GM12878 (cell line): ENCODE data around the gene VAC14. TPM values are rescaled to one million over a fixed set of nuclear protein-coding genes. Genes with fewer than 3 reads are reported as not detected.

ENCODE experiments used
- ATAC-seq: fragments of 200-7000 bp; cut with Tn5 transposase; 3 replicates; pipeline ENCODE4 v1.9.1; 2020; ENCODE audit warnings: mild to moderate bottlenecking, moderate library complexity
- BruUV-seq: library from RNA; stranded (reverse); fragments of 400-500 nt; replicated peaks from 2 replicates; lab custom pipeline; 2021; lab: Mats Ljungman, UMichigan
- CTCF ChIA-PET: fragments of 300-600 bp; sonication (Branson Sonifier 250); formaldehyde crosslinking; extraction: SDS; loops from one replicate; lab custom pipeline; 2021; ENCODE audit warnings: inconsistent platforms; lab: Yijun Ruan, JAX
- POLR2A ChIA-PET: fragments of 350-600 bp; formaldehyde crosslinking; extraction: SDS; loops from one replicate; lab custom pipeline; 2021; ENCODE audit warnings: inconsistent platforms; lab: Charles Lee
- RAD21 ChIA-PET: fragments of 300-600 bp; sonication (Branson Sonifier 250); formaldehyde crosslinking; loops from one replicate; lab custom pipeline; 2023; ENCODE audit warnings: antibody characterized with exemption; ENCODE audit not compliant: unreplicated experiment; lab: Charles Lee
- SMC1A ChIA-PET: fragments of 300-600 bp; sonication (Branson Sonifier 250); formaldehyde crosslinking; loops from one replicate; lab custom pipeline; 2023; ENCODE audit not compliant: unreplicated experiment, uncharacterized antibody; lab: Charles Lee
- DNase-seq: peaks from one replicate; pipeline ENCODE4 v3.0.0-alpha.2; 2011; ENCODE audit warnings: low read depth, low spot score
- FAIRE-seq: peaks from 3 replicates; lab custom pipeline; 2011; peaks lifted over from hg19 to GRCh38; lab: Jason Lieb, UNC
- H2AFZ ChIP-seq: 2 replicates; pipeline ENCODE4 v1.6.0; 2011; ENCODE audit warnings: low read depth, low read length, control low read depth; ENCODE audit not compliant: control insufficient read depth
- H3K27ac ChIP-seq: 2 replicates; pipeline ENCODE4 v1.5.1; 2011; ENCODE audit warnings: control low read depth; ENCODE audit not compliant: control insufficient read depth, insufficient read depth
- H3K27me3 ChIP-seq, 2 experiments: replicated peaks in 1 of 2; 2 replicates each; pipeline versions ENCODE4 v1.6.0 to v1.6.1; 2011; ENCODE audit warnings: low read length in 1 of 2; ENCODE audit not compliant: control insufficient read depth in 2 of 2, insufficient read depth in 2 of 2
- H3K36me3 ChIP-seq, 2 experiments: 2 replicates each; pipeline ENCODE4 v1.5.1; 2011; ENCODE audit warnings: low read length in 1 of 2; ENCODE audit not compliant: control insufficient read depth in 2 of 2, insufficient read depth in 2 of 2
- H3K4me1 ChIP-seq: 2 replicates; pipeline ENCODE4 v1.6.1; 2011; ENCODE audit warnings: mild to moderate bottlenecking, low read length, moderate library complexity, mixed read lengths; ENCODE audit not compliant: control insufficient read depth, insufficient read depth
- H3K4me2 ChIP-seq: 2 replicates; pipeline ENCODE4 v1.6.0; 2011; ENCODE audit warnings: control low read depth; ENCODE audit not compliant: control insufficient read depth, insufficient read depth
- H3K4me3 ChIP-seq: fragments of 200-600 bp; sonication (generic); 2 replicates; pipeline ENCODE4 v1.5.1; 2016
- H3K79me2 ChIP-seq: 2 replicates; pipeline ENCODE4 v1.6.0; 2011; ENCODE audit warnings: low read length; ENCODE audit not compliant: control insufficient read depth, insufficient read depth
- H3K9ac ChIP-seq: 2 replicates; pipeline ENCODE4 v1.8.0; 2011; ENCODE audit warnings: low read length, control low read depth, mixed read lengths; ENCODE audit not compliant: control insufficient read depth, insufficient read depth
- H3K9me3 ChIP-seq: replicated peaks from 3 replicates; pipeline ENCODE4 v1.5.1; 2011; ENCODE audit warnings: mild to moderate bottlenecking, low read length; ENCODE audit not compliant: control insufficient read depth, insufficient read depth
- H4K20me1 ChIP-seq: 2 replicates; pipeline ENCODE4 v1.6.0; 2011; ENCODE audit not compliant: control insufficient read depth, insufficient read depth
- ATF2 ChIP-seq: IDR thresholded peaks from 2 replicates; pipeline ENCODE4 v1.6.1; 2012; ENCODE audit warnings: low read length, inconsistent platforms
- BCL3 ChIP-seq: IDR thresholded peaks from 2 replicates; pipeline ENCODE4 v1.6.1; 2011; ENCODE audit warnings: borderline replicate concordance, low read depth, mild to moderate bottlenecking, moderate library complexity, low read length; ENCODE audit not compliant: insufficient read depth, poor library complexity, severe bottlenecking
- HCFC1 ChIP-seq: fragments of 150-350 bp; IDR thresholded peaks from 2 replicates; pipeline ENCODE4 v1.6.1; 2014; ENCODE audit warnings: low read length
- MYC ChIP-seq: IDR thresholded peaks from 2 replicates; pipeline ENCODE4 v1.6.1; 2011; ENCODE audit warnings: mild to moderate bottlenecking, low read length, moderate library complexity, inconsistent platforms; ENCODE audit not compliant: insufficient read depth, insufficient replicate concordance, insufficient read length, severe bottlenecking
- NFYB ChIP-seq: IDR thresholded peaks from 2 replicates; pipeline ENCODE4 v1.6.1; 2011; ENCODE audit warnings: low read depth, mild to moderate bottlenecking, low read length, improper control_type of control experiment, moderate library complexity; ENCODE audit not compliant: insufficient read depth
- NR2C2 ChIP-seq: IDR thresholded peaks from 2 replicates; pipeline ENCODE4 v1.6.1; 2011; ENCODE audit warnings: borderline replicate concordance, low read depth; ENCODE audit not compliant: control insufficient read depth, insufficient read length
- RUNX3 ChIP-seq: IDR thresholded peaks from 2 replicates; pipeline ENCODE4 v1.6.1; 2012; ENCODE audit warnings: low read length, inconsistent platforms
- WGBS: methylation state at CpG from one replicate; pipeline ENCODE4 v1.1.6; 2016; ENCODE audit warnings: low lambda C conversion rate; ENCODE audit not compliant: insufficient replicate concordance, insufficient coverage; ENCODE audit errors: missing lambda C conversion rate; 5-methylcytosine and 5-hydroxymethylcytosine counted together
- in situ Hi-C: fragments of 300-500 bp; cut with MboI; formaldehyde crosslinking; loops from 9 replicates; pipeline ENCODE4 v1.14.3; 2018; ENCODE audit warnings: mixed read lengths
- intact Hi-C: fragments of 100-400 bp; cut with micrococcal nuclease; formaldehyde crosslinking; loops from one replicate; pipeline ENCODE4 v1.14.2; 2022; ENCODE audit not compliant: unreplicated experiment
- polyA plus RNA-seq, 11 experiments: library from polyadenylated mRNA; depleted of rRNA in 4 of 11; unstranded in 6 of 11; stranded (reverse) in 5 of 11; fragments of >200 nt; fragmentation: Nextera tagmentation in 4 of 11; fragmentation: Illumina TruSeq in 1 of 11; extraction: Ambion mirVana in 4 of 11; extraction: Trizol in 1 of 11; gene quantifications; 1 replicate in 1 of 11; 2 replicates in 10 of 11; pipeline versions ENCODE4 v1.2.1 to v1.2.3, GENCODE V29; 2011 to 2016; ENCODE audit warnings: inconsistent platforms in 2 of 11, missing spikeins in 2 of 11, low read depth in 1 of 11
- total RNA-seq, 4 experiments: library from RNA; depleted of rRNA in 3 of 4; stranded (reverse); fragments of >200 nt in 3 of 4; fragmentation: Illumina TruSeq in 1 of 4; extraction: Trizol in 1 of 4; gene quantifications; 2 replicates each; pipeline versions ENCODE4 v1.2.1 to v1.2.3, GENCODE V29; 2013 to 2021

Gene VAC14
- total and polyA plus RNA-seq, 10 of the 15 experiments (the other 5 are each of a cell fraction or from before 2014, with no cell fraction given) = 1.3 to 45.5 (median 25.5) TPM

GRCh38 chr16:70747703-70748631, 53.0 kb downstream of the VAC14 start (continued):
- no peak for TF ChIP-seq ATF2
- TF ChIP-seq BCL3 = no peak
- no peak for TF ChIP-seq NFYB
- no peak for TF ChIP-seq HCFC1
- TF ChIP-seq, all 136 proteins: peak for 0

GRCh38 chr16:70746708-70747424, 54.1 kb downstream of the VAC14 start:
- H3K27ac ChIP-seq = no peak overlapping the region
- in situ Hi-C loops = no loop called here
- 53% methylated on average over 15 of the region's 15 CpGs for WGBS
- H3K36me3 ChIP-seq = peaks cover 4 to 11% of the 10 kb centered on the region in 2 experiments; a peak in 3 of 4 replicates
- POLR2A ChIA-PET = no interaction called here
- ATAC-seq = peak; percentile 79
- RAD21 ChIA-PET = no interaction called here
- no peak overlapping the region for H2AFZ ChIP-seq
- no peaks in the 10 kb centered on the region for H4K20me1 ChIP-seq
- no peaks in the 10 kb centered on the region for H3K27me3 ChIP-seq
- DNase-seq = no peak
- peaks cover 4% of the 10 kb centered on the region; the same call in 1 of the 2 replicates for H3K4me1 ChIP-seq
- H3K4me2 ChIP-seq = no peak overlapping the region
- CTCF ChIA-PET = interaction anchor here (0.8 kb wide), 1 partner anchor 24 kb away, joined by 3 read pairs; no protein-coding TSS in a partner anchor
- H3K4me3 ChIP-seq = no peak overlapping the region
- no peak for FAIRE-seq
- H3K9ac ChIP-seq = no peak overlapping the region
- no peaks in the 10 kb centered on the region; the same call in 2 of the 3 replicates for H3K9me3 ChIP-seq
- TF ChIP-seq RUNX3 = peak; percentile 48; the same call in 1 of the 2 replicates
- TF ChIP-seq MYC = no peak
- no peak for TF ChIP-seq NR2C2
- TF ChIP-seq, all 136 proteins: peak for 1
- intact Hi-C loops = no loop called here
- no peaks in the 10 kb centered on the region for H3K79me2 ChIP-seq
- SMC1A ChIA-PET = no interaction called here
- BruUV-seq = no TSS peak
